GM04504 (cell line): Measurements from ENCODE around the gene PKD2L1.
A peak's percentile ranks its signal among the peaks of the same experiment; 100 is the strongest.
"Not testable (repeated sequence)": the region's sequence is repeated elsewhere in the genome, so short reads cannot be mapped to it uniquely, and the experiment has no call there.

Experiments
- DNase-seq: peaks from one replicate; pipeline ENCODE4 v3.0.0-alpha.2; 2012; ENCODE audit warnings: low read depth

PKD2L1 gene

GRCh38 chr10:100286051-100287033 is 43.7 kb downstream of the PKD2L1 start, which contains the start of gene BLOC1S2:
Gene BLOC1S2, minus strand, starts transcription at chr10:100286680. Its CDS starts 21 bp downstream, at chr10:100286659.
- DNase-seq, result peak; percentile 83

DNA sequence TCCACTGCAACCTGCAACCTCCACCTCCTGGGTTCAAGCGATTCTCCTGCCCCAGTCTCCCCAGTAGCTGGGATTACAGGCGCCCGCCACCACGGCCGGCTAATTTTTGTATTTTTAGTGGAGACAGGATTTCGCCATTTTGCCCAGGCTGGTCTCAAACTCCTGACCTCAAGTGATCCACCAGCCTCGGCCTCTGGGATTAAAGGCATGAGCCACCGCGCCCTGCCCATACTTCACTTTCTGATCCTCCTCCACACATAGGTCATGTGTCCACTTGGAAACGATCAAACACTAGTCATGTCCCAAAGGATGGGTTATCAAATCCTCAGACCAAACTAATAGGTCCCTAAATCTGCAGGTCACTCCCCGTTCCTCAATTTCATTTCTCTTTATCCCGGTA is 44.7 kb downstream of the PKD2L1 start:
- DNase-seq, result not testable (repeated sequence)

DNA sequence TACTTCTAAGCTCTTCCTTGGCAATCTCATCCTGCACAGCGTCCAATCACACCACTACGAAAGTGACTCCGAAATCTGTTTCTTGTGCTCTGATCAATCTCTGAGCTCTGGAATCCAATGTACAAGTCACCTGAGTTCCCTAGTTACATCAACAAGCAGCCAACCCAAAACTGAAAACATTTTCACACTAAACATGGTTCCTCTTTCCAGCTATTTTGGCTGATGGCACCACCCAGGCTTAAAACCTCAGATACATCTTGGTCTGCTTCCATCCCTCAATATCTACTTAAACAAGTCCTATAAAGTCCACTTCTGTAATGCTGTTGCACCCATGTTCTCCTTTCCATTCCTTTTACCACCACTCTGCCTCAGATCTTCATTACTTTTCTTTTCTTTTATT is 47.1 kb downstream of the PKD2L1 start:
- DNase-seq, result no peak

DNA sequence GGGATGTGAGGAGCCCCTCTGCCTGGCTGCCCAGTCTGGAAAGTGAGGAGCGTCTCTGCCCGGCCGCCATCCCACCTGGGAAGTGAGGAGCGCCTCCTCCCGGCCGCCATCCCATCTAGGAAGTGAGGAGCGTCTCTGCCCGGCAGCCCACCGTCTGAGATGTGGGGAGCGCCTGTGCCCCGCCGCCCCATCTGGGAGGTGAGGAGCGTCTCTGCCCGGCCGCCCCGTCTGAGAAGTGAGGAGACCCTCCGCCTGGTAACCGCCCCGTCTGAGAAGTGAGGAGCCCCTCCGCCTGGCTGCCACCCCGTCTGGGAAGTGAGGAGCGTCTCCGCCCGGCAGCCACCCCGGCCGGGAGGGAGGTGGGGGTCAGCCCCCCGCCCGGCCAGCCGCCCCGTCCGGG is 53.1 kb downstream of the PKD2L1 start:
- not testable (repeated sequence) for DNase-seq

GRCh38 chr10:100267239-100268104 is 62.6 kb downstream of the PKD2L1 start, which contains the start of gene CWF19L1:
Gene CWF19L1, minus strand, starts transcription at chr10:100267638. Its CDS starts 45 bp downstream, at chr10:100267593.
- DNase-seq, result peak; percentile 62

DNA sequence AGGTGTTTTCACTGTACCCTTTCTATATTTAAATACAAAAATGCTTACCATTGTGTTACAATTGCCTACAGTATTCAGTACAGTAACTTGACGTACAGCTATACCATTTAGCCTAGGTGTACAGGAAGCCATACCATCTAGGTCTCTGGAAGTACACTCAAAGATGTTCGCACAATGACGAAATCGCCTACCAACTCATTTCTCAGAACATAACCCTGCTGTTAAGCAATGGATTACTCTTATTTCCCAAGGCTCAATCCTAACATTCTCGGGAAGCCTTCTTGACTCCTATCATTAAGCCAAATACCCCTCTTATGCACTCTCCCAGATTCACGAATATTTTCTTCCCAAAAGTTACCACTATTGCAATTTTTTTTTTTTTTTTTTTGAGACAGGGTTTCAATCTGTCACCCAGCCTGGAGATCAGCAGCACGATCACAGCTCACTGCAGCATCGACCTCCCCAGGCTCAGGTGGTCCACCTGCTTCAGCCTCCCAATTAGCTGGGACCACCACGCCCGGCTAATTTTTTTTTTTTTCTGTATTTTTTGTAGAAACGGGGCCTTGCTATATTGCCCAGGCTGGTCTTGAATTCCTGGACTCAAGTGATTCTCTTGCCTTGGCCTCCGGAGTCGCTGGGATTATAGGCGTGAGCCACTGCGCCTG is 64.1 kb downstream of the PKD2L1 start:
- DNase-seq, result no peak

GRCh38 chr10:100254191-100254590 is 75.8 kb downstream of the PKD2L1 start:
- no peak for DNase-seq

GRCh38 chr10:100253041-100253440 is 77.0 kb downstream of the PKD2L1 start:
- no peak for DNase-seq

- DNase-seq, result no peak
Observed at GRCh38 chr10:100248820-100249219, 81.2 kb downstream of the PKD2L1 start.

DNA sequence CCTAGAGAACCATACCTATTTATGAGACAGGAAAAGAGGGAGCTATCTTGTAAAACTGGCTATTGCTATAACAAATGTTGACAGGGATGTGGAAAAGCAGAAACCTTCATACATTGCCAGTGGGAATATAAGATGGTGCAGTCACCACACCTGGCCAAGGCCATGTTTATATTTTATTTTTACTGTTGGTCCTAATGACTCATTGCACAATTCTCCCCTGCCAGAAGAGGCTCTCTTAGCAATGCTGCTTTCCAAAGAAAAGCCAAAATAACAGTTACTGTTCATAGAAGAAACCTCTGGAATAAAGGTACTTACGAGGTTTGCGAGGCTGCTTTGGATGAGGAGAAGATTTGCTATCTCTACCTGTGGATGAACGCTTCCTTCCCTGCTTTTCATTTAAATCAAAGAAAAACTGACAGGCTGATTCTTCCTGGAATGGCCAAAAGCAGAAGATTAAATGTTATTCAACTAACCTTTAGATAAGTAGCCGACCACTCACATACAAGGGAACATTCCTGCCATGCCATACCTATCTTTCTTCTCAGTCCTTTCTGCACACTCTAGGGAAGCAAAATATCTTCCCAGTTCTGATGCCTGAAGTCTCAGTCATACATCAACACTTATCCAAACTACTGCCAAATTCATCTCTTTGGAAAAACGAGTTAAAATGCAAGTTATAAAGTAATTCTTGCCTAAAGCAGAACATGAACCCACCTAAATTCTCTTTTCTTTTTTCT is 84.4 kb downstream of the PKD2L1 start:
- DNase-seq, result no peak

DNA sequence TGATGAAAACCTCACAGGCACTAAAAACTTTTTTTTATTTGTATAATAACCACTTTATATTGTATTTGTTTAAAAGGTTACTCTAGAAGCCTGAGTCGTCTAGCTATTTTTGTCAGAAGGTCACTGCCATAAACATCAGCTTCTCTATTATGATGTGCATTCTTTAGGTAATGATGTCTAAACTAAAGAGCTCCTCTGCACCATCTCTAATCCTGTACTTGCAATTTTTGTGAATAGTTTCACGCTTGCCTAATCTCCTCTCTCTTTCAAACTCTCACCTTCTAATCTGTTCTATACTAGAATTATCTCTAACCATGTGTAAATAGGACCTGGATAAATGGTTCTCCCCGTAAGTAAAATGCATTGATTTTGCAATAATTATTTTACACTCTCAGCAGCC is 90.2 kb downstream of the PKD2L1 start:
- no peak for DNase-seq

DNA sequence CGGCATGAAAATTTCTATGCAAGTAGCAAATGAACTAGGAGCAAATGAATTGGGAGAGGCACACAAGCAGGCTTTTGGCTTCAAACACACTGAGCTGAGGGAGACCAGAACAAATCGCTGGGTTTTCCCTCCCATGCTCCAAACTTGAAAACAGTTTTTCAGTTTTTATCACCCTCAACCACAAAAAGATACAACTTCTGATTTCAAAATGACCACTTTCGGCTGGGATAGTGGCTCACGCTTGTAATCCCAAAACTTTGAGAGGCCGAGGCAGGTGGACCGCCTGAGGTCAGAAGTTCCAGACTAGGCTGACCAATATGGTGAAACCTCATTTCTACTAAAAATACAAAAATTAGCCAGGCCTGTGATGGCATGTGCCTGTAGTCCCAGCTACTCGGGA is 91.6 kb downstream of the PKD2L1 start:
- no peak for DNase-seq
